ENCODE measurements around the gene PDZRN4. TPM values are rescaled to one million over a fixed set of nuclear protein-coding genes. Genes with fewer than 3 reads are reported as not detected.
"Not testable (repeated sequence)": the region's sequence is repeated elsewhere in the genome, so short reads cannot be mapped to it uniquely, and the experiment has no call there.

The PDZRN4 gene
- total and polyA plus RNA-seq, 8 donors: 0.11 to 0.76 (median 0.34) TPM

- Histone ChIP-seq H3K4me3 (no peak overlapping the region), H3K27me3 (no peaks in the 10 kb centered on the region), H3K9me3 (no peaks in the 10 kb centered on the region), H3K36me3 (no peaks in the 10 kb centered on the region), H3K27ac (no peak overlapping the region), H3K4me1 (no peaks in the 10 kb centered on the region)
- DNase-seq (no peak), ATAC-seq (no peak)
- no peak for TF ChIP-seq CTCF (IDR thresholded peaks at IDR 0.05)
- intact Hi-C loops (cut with DNase I): no loop called here
Measured at GRCh38 chr12:41234692-41235091, 46.6 kb downstream of the PDZRN4 start.

GRCh38 chr12:41242603-41243002 is 54.5 kb downstream of the PDZRN4 start:
- Histone ChIP-seq H3K9me3 (no peaks in the 10 kb centered on the region), H3K27me3 (no peaks in the 10 kb centered on the region), H3K36me3 (no peaks in the 10 kb centered on the region), H3K4me1 (no peaks in the 10 kb centered on the region), H3K27ac (no peak overlapping the region), H3K4me3 (no peak overlapping the region)
- intact Hi-C loops (cut with DNase I): no loop called here
- TF ChIP-seq CTCF (IDR thresholded peaks at IDR 0.05): no peak
- DNase-seq: peak in 2 of 4 donors; percentile 25 to 40
- ATAC-seq: no peak

GRCh38 chr12:41248391-41248790 is 60.3 kb downstream of the PDZRN4 start:
- TF ChIP-seq CTCF (IDR thresholded peaks at IDR 0.05): no peak
- H3K36me3 ChIP-seq: no peaks in the 10 kb centered on the region
- H3K27ac ChIP-seq: no peak overlapping the region
- ATAC-seq (no peak), DNase-seq (peak in 1 of 4 donors; percentile 2)
- no peak overlapping the region for H3K4me3 ChIP-seq
- no peaks in the 10 kb centered on the region for H3K4me1 ChIP-seq
- H3K27me3 ChIP-seq: no peaks in the 10 kb centered on the region
- intact Hi-C loops (cut with DNase I): no loop called here
- H3K9me3 ChIP-seq: no peaks in the 10 kb centered on the region

GRCh38 chr12:41250748-41251147 is 62.6 kb downstream of the PDZRN4 start:
- ATAC-seq (no peak), DNase-seq (no peak)
- Histone ChIP-seq H3K27ac (no peak overlapping the region), H3K27me3 (no peaks in the 10 kb centered on the region), H3K4me1 (no peaks in the 10 kb centered on the region), H3K9me3 (no peaks in the 10 kb centered on the region), H3K36me3 (no peaks in the 10 kb centered on the region), H3K4me3 (no peak overlapping the region)
- TF ChIP-seq CTCF (IDR thresholded peaks at IDR 0.05): no peak
- intact Hi-C loops (cut with DNase I): no loop called here

- DNase-seq (no peak), ATAC-seq (no peak)
- intact Hi-C loops (cut with DNase I): no loop called here
- H3K27me3 ChIP-seq: no peaks in the 10 kb centered on the region
- no peak overlapping the region for H3K27ac ChIP-seq
- TF ChIP-seq CTCF (IDR thresholded peaks at IDR 0.05): no peak
- no peak overlapping the region for H3K4me3 ChIP-seq
- H3K9me3 ChIP-seq: no peaks in the 10 kb centered on the region
- H3K36me3 ChIP-seq: no peaks in the 10 kb centered on the region
- no peaks in the 10 kb centered on the region for H3K4me1 ChIP-seq
Measured at GRCh38 chr12:41254004-41254914, 66.1 kb downstream of the PDZRN4 start.

GRCh38 chr12:41263196-41263595 is 75.1 kb downstream of the PDZRN4 start:
- ATAC-seq; H3K4me1 ChIP-seq; intact Hi-C loops (cut with DNase I): not testable (repeated sequence)

More at GRCh38 chr12:41263196-41263595, 75.1 kb downstream of the PDZRN4 start:
- not testable (repeated sequence) for H3K27ac ChIP-seq, H3K36me3 ChIP-seq, H3K4me3 ChIP-seq, H3K27me3 ChIP-seq, H3K9me3 ChIP-seq
- DNase-seq: peak in 1 of 4 donors; percentile 26

Data from left lung (tissue), 10 donors.